ENCODE results near the gene SEMA3D.

DNA sequence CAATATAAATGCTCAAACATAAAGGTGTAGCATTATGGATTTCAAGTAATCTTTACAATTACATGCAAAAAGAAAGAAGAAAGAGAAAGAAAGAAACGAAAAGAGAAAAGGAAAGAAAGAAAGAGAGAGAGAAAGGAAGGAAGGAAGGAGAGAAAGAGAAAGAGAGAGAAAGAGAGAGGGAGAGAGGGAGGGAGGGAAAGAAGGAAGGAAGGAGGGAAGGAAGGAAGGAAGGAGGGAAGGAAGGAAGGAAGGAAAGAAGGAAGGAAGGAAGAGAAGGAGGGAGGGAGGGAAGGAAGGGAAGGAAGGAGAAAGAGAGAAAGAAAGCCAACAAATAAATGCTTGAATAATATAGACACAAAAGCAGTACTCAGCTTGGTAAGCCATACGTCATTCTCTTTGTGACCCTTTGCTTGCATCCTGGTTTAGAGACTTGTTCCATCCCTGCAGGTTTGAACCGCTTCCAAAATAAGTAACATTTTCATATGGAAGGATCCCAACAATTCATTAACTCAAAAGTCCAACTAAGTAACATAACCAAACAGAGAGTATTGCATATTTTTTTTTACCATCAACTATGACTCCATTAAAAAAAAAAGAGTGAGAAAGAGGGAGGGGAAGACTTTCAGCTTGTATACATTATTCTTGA, 95.8 kb downstream of the SEMA3D start:
- TF ChIP-seq TAF1 (IDR thresholded peaks at IDR 0.05; ENCODE audit: low read depth, low read length) (no peak), POLR2A (IDR thresholded peaks at IDR 0.05; ENCODE audit: low read depth, low read length) (no peak), POLR2AphosphoS5 (IDR thresholded peaks at IDR 0.05; ENCODE audit: low read depth, low read length) (no peak)

All from GM12891 (cell line).